Measurements from ENCODE around the gene NCOA3. TPM values are rescaled to one million over a fixed set of nuclear protein-coding genes. Genes with fewer than 3 reads are reported as not detected.

NCOA3 gene
- polyA plus RNA-seq, 1 of the 3 experiments (the other 2 are of a cell fraction) = 5.8 TPM

DNA sequence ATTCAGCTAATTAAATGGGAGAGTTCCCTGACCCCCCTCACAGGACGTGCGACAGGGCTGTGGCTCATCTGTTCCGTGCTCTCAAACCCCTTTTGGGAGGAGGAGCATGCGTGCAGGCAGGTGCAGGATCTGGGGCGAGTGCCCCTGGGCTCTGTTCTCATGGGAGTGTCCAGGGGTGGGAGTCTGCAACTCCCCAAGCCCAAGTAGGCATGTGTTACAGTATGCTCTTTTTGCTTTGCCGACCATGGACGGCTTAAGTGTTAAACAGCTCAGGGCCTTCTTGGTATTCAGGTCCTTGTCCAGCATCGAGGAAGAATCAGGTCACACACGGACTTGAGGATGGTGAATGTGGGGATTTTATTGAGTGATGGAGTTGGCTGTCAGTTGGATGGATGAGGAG lies 101.6 kb downstream of the NCOA3 start (continued):
- TF ChIP-seq RCOR1 (IDR thresholded peaks at IDR 0.05; ENCODE audit: low read length) (no peak), NFIC (IDR thresholded peaks at IDR 0.05; ENCODE audit: borderline replicate concordance) (no peak), EZH2phosphoT487 (IDR thresholded peaks at IDR 0.05; ENCODE audit: borderline replicate concordance, low read depth) (no peak), POLR2AphosphoS5 (IDR thresholded peaks at IDR 0.05; ENCODE audit: low read depth, low read length) (no peak)
- TF ChIP-seq, protein P1, sequence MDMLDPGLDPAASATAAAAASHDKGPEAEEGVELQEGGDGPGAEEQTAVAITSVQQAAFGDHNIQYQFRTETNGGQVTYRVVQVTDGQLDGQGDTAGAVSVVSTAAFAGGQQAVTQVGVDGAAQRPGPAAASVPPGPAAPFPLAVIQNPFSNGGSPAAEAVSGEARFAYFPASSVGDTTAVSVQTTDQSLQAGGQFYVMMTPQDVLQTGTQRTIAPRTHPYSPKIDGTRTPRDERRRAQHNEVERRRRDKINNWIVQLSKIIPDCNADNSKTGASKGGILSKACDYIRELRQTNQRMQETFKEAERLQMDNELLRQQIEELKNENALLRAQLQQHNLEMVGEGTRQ (IDR thresholded peaks at IDR 0.05; ENCODE audit: borderline replicate concordance, low read depth, low read length) = no peak

DNA sequence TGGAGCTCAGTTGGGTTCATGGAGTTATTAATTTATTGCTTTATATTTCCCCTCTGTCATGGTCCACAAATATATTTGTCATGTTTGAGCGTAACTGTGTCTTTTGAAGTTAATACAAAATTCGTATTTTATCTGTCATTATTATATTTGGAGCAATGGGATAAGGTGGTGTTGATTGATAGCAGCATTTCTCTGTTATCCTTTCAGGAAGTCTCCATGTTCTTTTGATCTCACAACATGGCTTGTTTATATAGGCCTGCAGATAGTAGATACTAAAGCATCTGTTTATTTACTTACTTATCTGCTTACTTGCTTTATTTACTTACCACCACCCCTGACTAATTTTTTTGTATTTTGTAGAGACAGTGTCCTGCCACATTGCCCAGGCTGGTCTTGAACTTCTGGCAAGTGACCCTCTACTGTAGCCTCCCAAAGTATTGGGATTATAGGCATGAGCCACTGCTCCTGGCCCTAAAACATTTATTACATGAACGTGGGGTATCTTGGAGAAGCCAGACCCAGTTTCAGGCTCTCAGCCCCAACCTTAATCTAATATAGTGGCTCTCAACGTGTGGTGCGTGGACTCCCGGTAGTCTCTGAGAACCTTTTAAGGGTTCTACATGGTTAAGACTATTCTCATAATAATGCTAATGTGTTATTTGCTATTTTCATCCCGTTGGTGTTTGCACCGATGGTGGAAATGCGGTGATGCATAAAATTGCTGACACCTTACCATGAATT lies 104.2 kb downstream of the NCOA3 start:
- H4K20me1 ChIP-seq (ENCODE audit: insufficient read depth) = no peaks in the 10 kb centered on the region
- no peak overlapping the region for H3K4me2 ChIP-seq
- H3K36me3 ChIP-seq (replicated peaks in 1 of 2; ENCODE audit: control insufficient read depth in 1 of 2, insufficient read depth in 2 of 2, low read length in 1 of 2) = no peaks in the 10 kb centered on the region
- H3K9ac ChIP-seq = no peak overlapping the region
- H3K27me3 ChIP-seq (ENCODE audit: insufficient read depth) = no peaks in the 10 kb centered on the region
- H3K9me3 ChIP-seq = no peaks in the 10 kb centered on the region
- peaks cover 3 to 26% of the 10 kb centered on the region in 2 experiments; a peak in 3 of 4 replicates for H3K4me1 ChIP-seq (ENCODE audit: control insufficient read depth in 1 of 2, insufficient read depth in 2 of 2, low read depth in 1 of 2, low read length in 1 of 2)
- H3F3A ChIP-seq (replicated peaks; ENCODE audit: insufficient read depth) = peaks cover 23% of the 10 kb centered on the region
- ChIA-PET POLR2A (no interaction called here), CTCF (no interaction called here)
- H3K27ac ChIP-seq (ENCODE audit: low read depth in 2 of 2, low read length in 1 of 2) = no peak overlapping the region
- WGBS (ENCODE audit: low lambda C conversion rate) = 95% methylated on average over 9 of the region's 9 CpGs
- no peaks in the 10 kb centered on the region for H3K9me2 ChIP-seq
- H3K4me3 ChIP-seq (ENCODE audit: low read depth in 2 of 2, low read length in 1 of 2) = no peak overlapping the region
- peaks cover 25% of the 10 kb centered on the region for H3K79me2 ChIP-seq (ENCODE audit: insufficient read depth)
- H2AFZ ChIP-seq (ENCODE audit: low read depth) = no peak overlapping the region
- TF ChIP-seq CHD2 (IDR thresholded peaks at IDR 0.05; ENCODE audit: low read length, partially characterized antibody) (no peak), NRF1 (IDR thresholded peaks at IDR 0.05; ENCODE audit: low read depth, low read length) (no peak), FOXM1 (IDR thresholded peaks at IDR 0.05; ENCODE audit: low read depth) (no peak), RCOR1 (IDR thresholded peaks at IDR 0.05; ENCODE audit: low read length) (no peak), ELF1 (IDR thresholded peaks at IDR 0.05) (no peak), TAF1 (IDR thresholded peaks at IDR 0.05; ENCODE audit: borderline replicate concordance, low read depth, low read length) (no peak)
- TF ChIP-seq, protein P2, sequence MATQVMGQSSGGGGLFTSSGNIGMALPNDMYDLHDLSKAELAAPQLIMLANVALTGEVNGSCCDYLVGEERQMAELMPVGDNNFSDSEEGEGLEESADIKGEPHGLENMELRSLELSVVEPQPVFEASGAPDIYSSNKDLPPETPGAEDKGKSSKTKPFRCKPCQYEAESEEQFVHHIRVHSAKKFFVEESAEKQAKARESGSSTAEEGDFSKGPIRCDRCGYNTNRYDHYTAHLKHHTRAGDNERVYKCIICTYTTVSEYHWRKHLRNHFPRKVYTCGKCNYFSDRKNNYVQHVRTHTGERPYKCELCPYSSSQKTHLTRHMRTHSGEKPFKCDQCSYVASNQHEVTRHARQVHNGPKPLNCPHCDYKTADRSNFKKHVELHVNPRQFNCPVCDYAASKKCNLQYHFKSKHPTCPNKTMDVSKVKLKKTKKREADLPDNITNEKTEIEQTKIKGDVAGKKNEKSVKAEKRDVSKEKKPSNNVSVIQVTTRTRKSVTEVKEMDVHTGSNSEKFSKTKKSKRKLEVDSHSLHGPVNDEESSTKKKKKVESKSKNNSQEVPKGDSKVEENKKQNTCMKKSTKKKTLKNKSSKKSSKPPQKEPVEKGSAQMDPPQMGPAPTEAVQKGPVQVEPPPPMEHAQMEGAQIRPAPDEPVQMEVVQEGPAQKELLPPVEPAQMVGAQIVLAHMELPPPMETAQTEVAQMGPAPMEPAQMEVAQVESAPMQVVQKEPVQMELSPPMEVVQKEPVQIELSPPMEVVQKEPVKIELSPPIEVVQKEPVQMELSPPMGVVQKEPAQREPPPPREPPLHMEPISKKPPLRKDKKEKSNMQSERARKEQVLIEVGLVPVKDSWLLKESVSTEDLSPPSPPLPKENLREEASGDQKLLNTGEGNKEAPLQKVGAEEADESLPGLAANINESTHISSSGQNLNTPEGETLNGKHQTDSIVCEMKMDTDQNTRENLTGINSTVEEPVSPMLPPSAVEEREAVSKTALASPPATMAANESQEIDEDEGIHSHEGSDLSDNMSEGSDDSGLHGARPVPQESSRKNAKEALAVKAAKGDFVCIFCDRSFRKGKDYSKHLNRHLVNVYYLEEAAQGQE (IDR thresholded peaks at IDR 0.05; ENCODE audit: low read depth, low read length) = no peak
- TF ChIP-seq, protein P3, sequence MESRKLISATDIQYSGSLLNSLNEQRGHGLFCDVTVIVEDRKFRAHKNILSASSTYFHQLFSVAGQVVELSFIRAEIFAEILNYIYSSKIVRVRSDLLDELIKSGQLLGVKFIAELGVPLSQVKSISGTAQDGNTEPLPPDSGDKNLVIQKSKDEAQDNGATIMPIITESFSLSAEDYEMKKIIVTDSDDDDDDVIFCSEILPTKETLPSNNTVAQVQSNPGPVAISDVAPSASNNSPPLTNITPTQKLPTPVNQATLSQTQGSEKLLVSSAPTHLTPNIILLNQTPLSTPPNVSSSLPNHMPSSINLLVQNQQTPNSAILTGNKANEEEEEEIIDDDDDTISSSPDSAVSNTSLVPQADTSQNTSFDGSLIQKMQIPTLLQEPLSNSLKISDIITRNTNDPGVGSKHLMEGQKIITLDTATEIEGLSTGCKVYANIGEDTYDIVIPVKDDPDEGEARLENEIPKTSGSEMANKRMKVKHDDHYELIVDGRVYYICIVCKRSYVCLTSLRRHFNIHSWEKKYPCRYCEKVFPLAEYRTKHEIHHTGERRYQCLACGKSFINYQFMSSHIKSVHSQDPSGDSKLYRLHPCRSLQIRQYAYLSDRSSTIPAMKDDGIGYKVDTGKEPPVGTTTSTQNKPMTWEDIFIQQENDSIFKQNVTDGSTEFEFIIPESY (IDR thresholded peaks at IDR 0.05; ENCODE audit: borderline replicate concordance, low read depth) = no peak
- TF ChIP-seq, protein P4, sequence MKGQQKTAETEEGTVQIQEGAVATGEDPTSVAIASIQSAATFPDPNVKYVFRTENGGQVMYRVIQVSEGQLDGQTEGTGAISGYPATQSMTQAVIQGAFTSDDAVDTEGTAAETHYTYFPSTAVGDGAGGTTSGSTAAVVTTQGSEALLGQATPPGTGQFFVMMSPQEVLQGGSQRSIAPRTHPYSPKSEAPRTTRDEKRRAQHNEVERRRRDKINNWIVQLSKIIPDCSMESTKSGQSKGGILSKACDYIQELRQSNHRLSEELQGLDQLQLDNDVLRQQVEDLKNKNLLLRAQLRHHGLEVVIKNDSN (IDR thresholded peaks at IDR 0.05; ENCODE audit: borderline replicate concordance, low read depth) = no peak
- DNase-seq = no peak

Data from SK-N-SH (cell line).